CD8-positive, alpha-beta memory T cell (primary cell): ENCODE measurements around the gene TBX18. TPM values are rescaled to one million over a fixed set of nuclear protein-coding genes. Genes with fewer than 3 reads are reported as not detected.

Experiments
- CTCF ChIA-PET: fragments of 350-600 bp; sonication (Branson Sonifier 250); formaldehyde crosslinking; loops from one replicate; lab custom pipeline; 2021; ENCODE audit warnings: antibody characterized with exemption; lab: Charles Lee
- POLR2A ChIA-PET: fragments of 350-600 bp; sonication (Branson Sonifier 250); formaldehyde crosslinking; loops from one replicate; lab custom pipeline; 2021; ENCODE audit warnings: antibody characterized with exemption; lab: Charles Lee
- DNase-seq, 5 donors: peaks; one replicate each; pipeline versions ENCODE4 v3.0.0 to v3.0.0-alpha.2; 2020 to 2022; ENCODE audit warnings: mixed read lengths in 1 of 5
- H3K27ac ChIP-seq: one replicate; pipeline ENCODE4 v1.7.0; 2013; ENCODE audit warnings: low read depth, mild to moderate bottlenecking, low read length, moderate library complexity
- H3K27me3 ChIP-seq: 2 replicates; pipeline ENCODE4 v1.7.0; 2013; ENCODE audit warnings: low read length, mild to moderate bottlenecking; ENCODE audit not compliant: insufficient read depth, poor library complexity, severe bottlenecking
- H3K36me3 ChIP-seq: 2 replicates; pipeline ENCODE4 v1.7.0; 2013; ENCODE audit warnings: mild to moderate bottlenecking, low read length, moderate library complexity; ENCODE audit not compliant: insufficient read depth
- H3K4me1 ChIP-seq: 2 replicates; pipeline ENCODE4 v1.7.0; 2013; ENCODE audit warnings: mild to moderate bottlenecking, low read length, moderate library complexity; ENCODE audit not compliant: insufficient read depth
- H3K4me3 ChIP-seq: 2 replicates; pipeline ENCODE4 v1.7.0; 2013; ENCODE audit warnings: mild to moderate bottlenecking, low read length
- H3K9me3 ChIP-seq: 2 replicates; pipeline ENCODE4 v1.7.0; 2013; ENCODE audit warnings: mild to moderate bottlenecking, low read length
- H3K27ac Mint-ChIP-seq, 8 donors: one replicate each; pipeline ENCODE4 v1.8.0; 2020 to 2021; ENCODE audit warnings: mixed read lengths in 8 of 8, mild to moderate bottlenecking in 6 of 8, inconsistent platforms in 3 of 8, moderate library complexity in 3 of 8
- H3K27me3 Mint-ChIP-seq, 2 donors: one replicate each; pipeline ENCODE4 v1.8.0; 2020 to 2021; ENCODE audit warnings: mixed read lengths in 2 of 2, mild to moderate bottlenecking in 1 of 2, moderate library complexity in 1 of 2
- H3K36me3 Mint-ChIP-seq, 3 donors: one replicate each; pipeline ENCODE4 v1.8.0; 2020 to 2021; ENCODE audit warnings: mixed read lengths in 3 of 3, inconsistent platforms in 1 of 3, mild to moderate bottlenecking in 1 of 3
- H3K4me1 Mint-ChIP-seq, 3 donors: one replicate each; pipeline ENCODE4 v1.8.0; 2020 to 2021; ENCODE audit warnings: mixed read lengths in 3 of 3, inconsistent platforms in 1 of 3, mild to moderate bottlenecking in 1 of 3
- H3K4me3 Mint-ChIP-seq, 7 donors: one replicate each; pipeline ENCODE4 v1.8.0; 2020 to 2021; ENCODE audit warnings: mixed read lengths in 7 of 7, mild to moderate bottlenecking in 6 of 7, moderate library complexity in 4 of 7, inconsistent platforms in 2 of 7
- H3K9me3 Mint-ChIP-seq, 5 donors: one replicate each; pipeline ENCODE4 v1.8.0; 2020 to 2022; ENCODE audit warnings: mixed read lengths in 5 of 5, mild to moderate bottlenecking in 3 of 5, moderate library complexity in 2 of 5, inconsistent platforms in 1 of 5
- polyA plus RNA-seq: library from polyadenylated mRNA; unstranded; fragments of 300-500 nt; fragmentation: Illumina TruSeq; gene quantifications from one replicate; pipeline ENCODE4 v1.2.3, GENCODE V29; 2021
- total RNA-seq, 2 experiments: library from RNA; stranded (reverse); gene quantifications; one replicate each; pipeline ENCODE4 v1.2.3, GENCODE V29; 2021

Gene TBX18
- total and polyA plus RNA-seq, 3 experiments from 2014 or later: not detected

DNA sequence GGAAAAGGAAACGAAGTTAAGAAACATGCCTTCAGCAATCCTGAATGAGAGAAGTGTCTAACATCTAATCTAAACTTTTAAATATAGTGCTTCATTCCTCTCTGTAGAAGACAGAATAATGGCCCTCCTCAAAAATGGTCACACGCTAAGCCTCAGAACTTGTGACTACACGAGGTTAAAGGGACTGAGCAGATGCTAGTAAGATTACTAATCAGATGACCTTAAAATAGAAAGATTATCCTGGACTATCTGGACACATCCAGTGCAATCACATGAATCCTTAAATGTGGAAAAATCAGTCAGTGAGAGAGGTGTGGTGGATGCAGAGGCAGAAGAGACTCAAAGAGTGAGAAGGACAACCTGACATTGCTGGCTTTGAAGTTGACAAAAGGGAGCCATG lies 126.1 kb downstream of the TBX18 start:
- DNase-seq: no peak
- CTCF ChIA-PET: no interaction called here
- Mint-ChIP-seq H3K27ac (no peak overlapping the region), H3K27me3 (no peaks in the 10 kb centered on the region), H3K4me1 (no peaks in the 10 kb centered on the region), H3K9me3 (peaks cover 0 to 10% (median 2%) of the 10 kb centered on the region in 5 donors), H3K36me3 (no peaks in the 10 kb centered on the region), H3K4me3 (no peak overlapping the region)
- POLR2A ChIA-PET: no interaction called here
- Histone ChIP-seq H3K27me3 (no peaks in the 10 kb centered on the region), H3K36me3 (no peaks in the 10 kb centered on the region), H3K4me3 (no peak overlapping the region), H3K27ac (no peak overlapping the region), H3K9me3 (no peaks in the 10 kb centered on the region), H3K4me1 (no peaks in the 10 kb centered on the region)
